GM23338 (cell line): Measurements from ENCODE around the gene METTL21C. TPM values are rescaled to one million over a fixed set of nuclear protein-coding genes. Genes with fewer than 3 reads are reported as not detected.

ENCODE experiments used
- ATAC-seq: fragments of 200-7000 bp; cut with Tn5 transposase; 3 replicates; pipeline ENCODE4 v1.9.1; 2020
- DNase-seq: peaks from one replicate; pipeline ENCODE4 v3.0.0-alpha.2; 2015; ENCODE audit warnings: low spot score
- H2AFZ ChIP-seq: fragments of 200-600 bp; sonication (generic); 2 replicates; pipeline ENCODE4 v1.8.0; 2016; ENCODE audit warnings: antibody characterized with exemption, mild to moderate bottlenecking, moderate library complexity
- H3F3A ChIP-seq: fragments of 200-600 bp; sonication (generic); replicated peaks from 2 replicates; pipeline ENCODE4 v1.8.0; 2017; ENCODE audit warnings: antibody characterized with exemption, mixed run types, low read depth
- H3K27ac ChIP-seq: fragments of 200-600 bp; sonication (generic); 2 replicates; pipeline ENCODE4 v1.6.1; 2016; ENCODE audit warnings: low read depth
- H3K27me3 ChIP-seq: fragments of 200-600 bp; sonication (generic); 2 replicates; pipeline ENCODE4 v1.8.0; 2016; ENCODE audit warnings: mild to moderate bottlenecking, mixed run types, moderate library complexity; ENCODE audit not compliant: insufficient read depth
- H3K36me3 ChIP-seq: fragments of 200-600 bp; sonication (generic); 2 replicates; pipeline ENCODE4 v1.8.0; 2016; ENCODE audit warnings: mild to moderate bottlenecking; ENCODE audit not compliant: insufficient read depth
- H3K4me1 ChIP-seq: fragments of 200-600 bp; sonication (generic); 2 replicates; pipeline ENCODE4 v1.8.0; 2016; ENCODE audit warnings: mild to moderate bottlenecking, moderate library complexity; ENCODE audit not compliant: insufficient read depth
- H3K4me2 ChIP-seq: fragments of 200-600 bp; sonication (generic); 2 replicates; pipeline ENCODE4 v1.7.1; 2017; ENCODE audit warnings: mixed run types
- H3K4me3 ChIP-seq: fragments of 200-600 bp; sonication (generic); 2 replicates; pipeline ENCODE4 v1.6.1; 2016; ENCODE audit warnings: mixed run types
- H3K79me2 ChIP-seq: fragments of 200-600 bp; sonication (generic); replicated peaks from 2 replicates; pipeline ENCODE4 v1.8.0; 2017; ENCODE audit warnings: mild to moderate bottlenecking; ENCODE audit not compliant: insufficient read depth
- H3K9me2 ChIP-seq: fragments of 200-600 bp; sonication (generic); 2 replicates; pipeline ENCODE4 v1.8.0; 2017; ENCODE audit not compliant: insufficient read depth
- H4K20me1 ChIP-seq: fragments of 200-600 bp; sonication (generic); replicated peaks from 2 replicates; pipeline ENCODE4 v1.8.0; 2017; ENCODE audit warnings: mild to moderate bottlenecking; ENCODE audit not compliant: insufficient read depth
- H3K27ac Mint-ChIP-seq: 2 replicates; pipeline ENCODE4 v1.8.0; 2020; ENCODE audit warnings: inconsistent platforms, mild to moderate bottlenecking, moderate library complexity, mixed read lengths
- H3K27me3 Mint-ChIP-seq: 3 replicates; pipeline ENCODE4 v1.8.0; 2022; ENCODE audit warnings: low read depth, mild to moderate bottlenecking, moderate library complexity, mixed read lengths, inconsistent platforms; ENCODE audit not compliant: insufficient read depth, poor library complexity
- H3K36me3 Mint-ChIP-seq: 3 replicates; pipeline ENCODE4 v1.8.0; 2021; ENCODE audit warnings: low read depth, mild to moderate bottlenecking, inconsistent platforms, moderate library complexity, mixed read lengths
- H3K4me1 Mint-ChIP-seq: 3 replicates; pipeline ENCODE4 v1.8.0; 2020; ENCODE audit warnings: mild to moderate bottlenecking, inconsistent platforms, mixed read lengths
- H3K4me3 Mint-ChIP-seq: 3 replicates; pipeline ENCODE4 v1.8.0; 2021; ENCODE audit warnings: moderate library complexity, mild to moderate bottlenecking, inconsistent platforms, mixed read lengths
- H3K9me3 Mint-ChIP-seq: 3 replicates; pipeline ENCODE4 v1.8.0; 2020; ENCODE audit warnings: moderate library complexity, mild to moderate bottlenecking, inconsistent platforms, mixed read lengths
- JUNB ChIP-seq: IDR thresholded peaks from one replicate; pipeline ENCODE4 v1.6.1; 2016; ENCODE audit warnings: antibody characterized with exemption; ENCODE audit not compliant: unreplicated experiment
- POLR2AphosphoS5 ChIP-seq: IDR thresholded peaks from 2 replicates; pipeline ENCODE4 v1.6.1; 2016; ENCODE audit warnings: antibody characterized with exemption, low read depth
- STAT1 ChIP-seq: IDR thresholded peaks from one replicate; pipeline ENCODE4 v1.6.1; 2016; ENCODE audit warnings: antibody characterized with exemption; ENCODE audit not compliant: unreplicated experiment
- ZNF114 ChIP-seq: fragments of 250-450 bp; sonication (Bioruptor Pico); IDR thresholded peaks from 2 replicates; pipeline ENCODE4 v1.5.0; 2020; ENCODE audit warnings: mild to moderate bottlenecking, moderate library complexity
- ZNF331 ChIP-seq: fragments of 250-450 bp; sonication (Bioruptor Pico); IDR thresholded peaks from 2 replicates; pipeline ENCODE4 v1.5.0; 2020; ENCODE audit warnings: low read depth, mild to moderate bottlenecking, moderate library complexity
- polyA plus RNA-seq: library from polyadenylated mRNA; unstranded; fragments of >200 nt; fragmentation: Nextera tagmentation; extraction: Ambion mirVana; gene quantifications from 2 replicates; pipeline ENCODE4 v1.2.1, GENCODE V29; 2016
- total RNA-seq: library from RNA; depleted of rRNA; stranded (reverse); fragments of >200 nt; shearing (Covaris generic); gene quantifications from 2 replicates; pipeline ENCODE4 v1.2.3, GENCODE V29; 2014
- TF ChIP-seq, protein P1 (sequence below), 2 experiments: fragments of 200-600 bp in 1 of 2; sonication (generic) in 1 of 2; conservative IDR thresholded peaks; 2 replicates each; pipeline versions ENCODE4 v1.5.1 to v1.6.1; 2016 to 2017; ENCODE audit warnings: antibody characterized with exemption in 2 of 2, low read depth in 2 of 2, mild to moderate bottlenecking in 2 of 2, moderate library complexity in 1 of 2
- TF ChIP-seq, protein P2 (sequence below): fragments of 250-450 bp; sonication (Bioruptor Pico); IDR thresholded peaks from 2 replicates; pipeline ENCODE4 v1.5.0; 2020; ENCODE audit warnings: mild to moderate bottlenecking, moderate library complexity

METTL21C gene
- total and polyA plus RNA-seq, 2 experiments from 2014 or later, result not detected

DNA sequence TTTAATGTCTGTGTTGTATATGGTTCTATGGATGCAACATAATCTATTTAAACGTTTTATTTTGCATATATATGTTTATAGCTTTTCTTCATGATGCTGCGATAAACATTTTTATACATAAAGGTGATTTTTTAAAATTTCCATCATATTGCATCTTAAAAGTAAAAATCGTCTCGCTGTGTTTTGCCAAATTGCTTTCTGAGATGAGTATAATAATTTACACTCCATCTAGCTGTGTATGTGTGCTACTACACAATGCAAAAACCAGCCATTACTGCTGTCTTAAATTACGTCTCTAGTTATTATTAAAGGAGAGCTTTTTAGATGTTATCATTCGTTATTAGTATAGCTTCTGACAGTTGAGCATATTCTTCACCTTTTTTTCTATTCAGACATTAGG, 37.2 kb downstream of the METTL21C start:
- peaks cover 19% of the 10 kb centered on the region; the same call in 1 of the 2 replicates for H3K36me3 ChIP-seq
- Mint-ChIP-seq H3K9me3 (no peaks in the 10 kb centered on the region), H3K36me3 (peaks cover 41% of the 10 kb centered on the region), H3K27me3 (no peaks in the 10 kb centered on the region), H3K27ac (no peak overlapping the region), H3K4me1 (no peaks in the 10 kb centered on the region), H3K4me3 (no peak overlapping the region)
- no peak overlapping the region for H2AFZ ChIP-seq
- H3K4me3 ChIP-seq, result no peak overlapping the region
- no peaks in the 10 kb centered on the region for H3K79me2 ChIP-seq
- DNase-seq, result no peak
- H3F3A ChIP-seq, result no peaks in the 10 kb centered on the region
- H3K4me1 ChIP-seq, result no peaks in the 10 kb centered on the region
- no peak overlapping the region for H3K4me2 ChIP-seq
- no peaks in the 10 kb centered on the region for H4K20me1 ChIP-seq
- TF ChIP-seq, protein P1, sequence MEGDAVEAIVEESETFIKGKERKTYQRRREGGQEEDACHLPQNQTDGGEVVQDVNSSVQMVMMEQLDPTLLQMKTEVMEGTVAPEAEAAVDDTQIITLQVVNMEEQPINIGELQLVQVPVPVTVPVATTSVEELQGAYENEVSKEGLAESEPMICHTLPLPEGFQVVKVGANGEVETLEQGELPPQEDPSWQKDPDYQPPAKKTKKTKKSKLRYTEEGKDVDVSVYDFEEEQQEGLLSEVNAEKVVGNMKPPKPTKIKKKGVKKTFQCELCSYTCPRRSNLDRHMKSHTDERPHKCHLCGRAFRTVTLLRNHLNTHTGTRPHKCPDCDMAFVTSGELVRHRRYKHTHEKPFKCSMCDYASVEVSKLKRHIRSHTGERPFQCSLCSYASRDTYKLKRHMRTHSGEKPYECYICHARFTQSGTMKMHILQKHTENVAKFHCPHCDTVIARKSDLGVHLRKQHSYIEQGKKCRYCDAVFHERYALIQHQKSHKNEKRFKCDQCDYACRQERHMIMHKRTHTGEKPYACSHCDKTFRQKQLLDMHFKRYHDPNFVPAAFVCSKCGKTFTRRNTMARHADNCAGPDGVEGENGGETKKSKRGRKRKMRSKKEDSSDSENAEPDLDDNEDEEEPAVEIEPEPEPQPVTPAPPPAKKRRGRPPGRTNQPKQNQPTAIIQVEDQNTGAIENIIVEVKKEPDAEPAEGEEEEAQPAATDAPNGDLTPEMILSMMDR (conservative IDR thresholded peaks at IDR 0.05; ENCODE audit: low read depth in 2 of 2), result peak in 1 of 2 experiments; percentile 35; a peak in 2 of 4 replicates
- TF ChIP-seq, protein P2, sequence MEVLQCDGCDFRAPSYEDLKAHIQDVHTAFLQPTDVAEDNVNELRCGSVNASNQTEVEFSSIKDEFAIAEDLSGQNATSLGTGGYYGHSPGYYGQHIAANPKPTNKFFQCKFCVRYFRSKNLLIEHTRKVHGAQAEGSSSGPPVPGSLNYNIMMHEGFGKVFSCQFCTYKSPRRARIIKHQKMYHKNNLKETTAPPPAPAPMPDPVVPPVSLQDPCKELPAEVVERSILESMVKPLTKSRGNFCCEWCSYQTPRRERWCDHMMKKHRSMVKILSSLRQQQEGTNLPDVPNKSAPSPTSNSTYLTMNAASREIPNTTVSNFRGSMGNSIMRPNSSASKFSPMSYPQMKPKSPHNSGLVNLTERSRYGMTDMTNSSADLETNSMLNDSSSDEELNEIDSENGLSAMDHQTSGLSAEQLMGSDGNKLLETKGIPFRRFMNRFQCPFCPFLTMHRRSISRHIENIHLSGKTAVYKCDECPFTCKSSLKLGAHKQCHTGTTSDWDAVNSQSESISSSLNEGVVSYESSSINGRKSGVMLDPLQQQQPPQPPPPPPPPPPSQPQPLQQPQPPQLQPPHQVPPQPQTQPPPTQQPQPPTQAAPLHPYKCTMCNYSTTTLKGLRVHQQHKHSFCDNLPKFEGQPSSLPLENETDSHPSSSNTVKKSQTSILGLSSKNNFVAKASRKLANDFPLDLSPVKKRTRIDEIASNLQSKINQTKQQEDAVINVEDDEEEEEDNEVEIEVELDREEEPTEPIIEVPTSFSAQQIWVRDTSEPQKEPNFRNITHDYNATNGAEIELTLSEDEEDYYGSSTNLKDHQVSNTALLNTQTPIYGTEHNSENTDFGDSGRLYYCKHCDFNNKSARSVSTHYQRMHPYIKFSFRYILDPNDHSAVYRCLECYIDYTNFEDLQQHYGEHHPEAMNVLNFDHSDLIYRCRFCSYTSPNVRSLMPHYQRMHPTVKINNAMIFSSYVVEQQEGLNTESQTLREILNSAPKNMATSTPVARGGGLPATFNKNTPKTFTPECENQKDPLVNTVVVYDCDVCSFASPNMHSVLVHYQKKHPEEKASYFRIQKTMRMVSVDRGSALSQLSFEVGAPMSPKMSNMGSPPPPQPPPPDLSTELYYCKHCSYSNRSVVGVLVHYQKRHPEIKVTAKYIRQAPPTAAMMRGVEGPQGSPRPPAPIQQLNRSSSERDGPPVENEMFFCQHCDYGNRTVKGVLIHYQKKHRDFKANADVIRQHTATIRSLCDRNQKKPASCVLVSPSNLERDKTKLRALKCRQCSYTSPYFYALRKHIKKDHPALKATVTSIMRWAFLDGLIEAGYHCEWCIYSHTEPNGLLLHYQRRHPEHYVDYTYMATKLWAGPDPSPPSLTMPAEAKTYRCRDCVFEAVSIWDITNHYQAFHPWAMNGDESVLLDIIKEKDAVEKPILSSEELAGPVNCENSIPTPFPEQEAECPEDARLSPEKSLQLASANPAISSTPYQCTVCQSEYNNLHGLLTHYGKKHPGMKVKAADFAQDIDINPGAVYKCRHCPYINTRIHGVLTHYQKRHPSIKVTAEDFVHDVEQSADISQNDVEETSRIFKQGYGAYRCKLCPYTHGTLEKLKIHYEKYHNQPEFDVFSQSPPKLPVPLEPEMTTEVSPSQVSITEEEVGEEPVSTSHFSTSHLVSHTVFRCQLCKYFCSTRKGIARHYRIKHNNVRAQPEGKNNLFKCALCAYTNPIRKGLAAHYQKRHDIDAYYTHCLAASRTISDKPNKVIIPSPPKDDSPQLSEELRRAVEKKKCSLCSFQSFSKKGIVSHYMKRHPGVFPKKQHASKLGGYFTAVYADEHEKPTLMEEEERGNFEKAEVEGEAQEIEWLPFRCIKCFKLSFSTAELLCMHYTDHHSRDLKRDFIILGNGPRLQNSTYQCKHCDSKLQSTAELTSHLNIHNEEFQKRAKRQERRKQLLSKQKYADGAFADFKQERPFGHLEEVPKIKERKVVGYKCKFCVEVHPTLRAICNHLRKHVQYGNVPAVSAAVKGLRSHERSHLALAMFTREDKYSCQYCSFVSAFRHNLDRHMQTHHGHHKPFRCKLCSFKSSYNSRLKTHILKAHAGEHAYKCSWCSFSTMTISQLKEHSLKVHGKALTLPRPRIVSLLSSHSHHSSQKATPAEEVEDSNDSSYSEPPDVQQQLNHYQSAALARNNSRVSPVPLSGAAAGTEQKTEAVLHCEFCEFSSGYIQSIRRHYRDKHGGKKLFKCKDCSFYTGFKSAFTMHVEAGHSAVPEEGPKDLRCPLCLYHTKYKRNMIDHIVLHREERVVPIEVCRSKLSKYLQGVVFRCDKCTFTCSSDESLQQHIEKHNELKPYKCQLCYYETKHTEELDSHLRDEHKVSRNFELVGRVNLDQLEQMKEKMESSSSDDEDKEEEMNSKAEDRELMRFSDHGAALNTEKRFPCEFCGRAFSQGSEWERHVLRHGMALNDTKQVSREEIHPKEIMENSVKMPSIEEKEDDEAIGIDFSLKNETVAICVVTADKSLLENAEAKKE (CRISPR knock-in tag), result no peak
- H3K27me3 ChIP-seq, result no peaks in the 10 kb centered on the region
- H3K27ac ChIP-seq, result no peak overlapping the region
- no peak for ATAC-seq
- no peaks in the 10 kb centered on the region for H3K9me2 ChIP-seq

DNA sequence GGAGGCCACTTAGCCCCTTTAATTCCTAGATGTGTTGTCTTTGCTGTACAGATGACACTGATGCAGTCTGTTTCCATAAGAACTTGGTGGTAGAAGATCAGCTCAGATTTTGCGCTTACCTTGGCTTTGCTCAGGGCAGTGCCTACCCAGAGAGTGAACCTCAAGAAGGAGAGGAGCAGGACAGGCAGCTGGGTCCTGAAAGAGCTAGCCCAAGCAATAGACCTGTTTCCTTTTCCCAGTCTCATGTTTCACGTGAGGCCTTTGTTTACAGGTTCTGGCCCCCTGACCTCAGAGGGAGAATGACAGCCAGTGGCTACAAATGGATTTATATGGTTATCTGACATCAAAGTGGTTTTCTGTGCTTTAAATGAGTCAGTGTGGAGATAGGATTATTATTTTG, 40.1 kb downstream of the METTL21C start:
- Histone ChIP-seq H2AFZ (no peak overlapping the region), H3K79me2 (no peaks in the 10 kb centered on the region), H3K27ac (peak overlapping the region; percentile 17; the same call in 1 of the 2 replicates), H3K36me3 (peaks cover 19% of the 10 kb centered on the region; the same call in 1 of the 2 replicates), H3K4me3 (no peak overlapping the region), H3K4me2 (no peak overlapping the region), H3K9me2 (no peaks in the 10 kb centered on the region), H3K27me3 (no peaks in the 10 kb centered on the region), H3K4me1 (no peaks in the 10 kb centered on the region), H3F3A (no peaks in the 10 kb centered on the region), H4K20me1 (no peaks in the 10 kb centered on the region)
- ATAC-seq (peak; percentile 64; the same call in 2 of the 3 replicates), DNase-seq (no peak)
- Mint-ChIP-seq H3K9me3 (no peaks in the 10 kb centered on the region), H3K4me3 (no peak overlapping the region), H3K4me1 (no peaks in the 10 kb centered on the region), H3K27me3 (no peaks in the 10 kb centered on the region), H3K27ac (no peak overlapping the region), H3K36me3 (peaks cover 39% of the 10 kb centered on the region)
- no peak for TF ChIP-seq POLR2AphosphoS5
- TF ChIP-seq ZNF114 (CRISPR knock-in tag), result no peak
- TF ChIP-seq, protein P1 (conservative IDR thresholded peaks at IDR 0.05; ENCODE audit: low read depth in 2 of 2), result no peak
- TF ChIP-seq JUNB, result no peak
- no peak for TF ChIP-seq ZNF331 (CRISPR knock-in tag)
- TF ChIP-seq STAT1, result no peak
